Fibroblast of villous mesenchyme (primary cell): Measurements from ENCODE around the gene FAAP24. TPM values are rescaled to one million over a fixed set of nuclear protein-coding genes. Genes with fewer than 3 reads are reported as not detected.
"Not testable (repeated sequence)": the region's sequence is repeated elsewhere in the genome, so short reads cannot be mapped to it uniquely, and the experiment has no call there.

Experiments used
- DNase-seq: peaks from one replicate; pipeline ENCODE4 v3.0.0-alpha.2; 2010; ENCODE audit warnings: low read depth
- H3K4me3 ChIP-seq: 2 replicates; pipeline ENCODE4 v1.5.1; 2011; ENCODE audit warnings: low read depth, mild to moderate bottlenecking, low read length
- total RNA-seq: library from RNA; depleted of rRNA; stranded (reverse); fragments of >200 nt; gene quantifications from 2 replicates; pipeline ENCODE4 v1.2.3, GENCODE V29; 2012
- TF ChIP-seq, protein P1 (sequence below): IDR thresholded peaks from 2 replicates; pipeline ENCODE4 v1.5.1; 2012; ENCODE audit warnings: low read depth, mild to moderate bottlenecking, low read length; ENCODE audit not compliant: insufficient read depth

The FAAP24 gene
- total RNA-seq, 1 donor: 0.86 TPM

DNA sequence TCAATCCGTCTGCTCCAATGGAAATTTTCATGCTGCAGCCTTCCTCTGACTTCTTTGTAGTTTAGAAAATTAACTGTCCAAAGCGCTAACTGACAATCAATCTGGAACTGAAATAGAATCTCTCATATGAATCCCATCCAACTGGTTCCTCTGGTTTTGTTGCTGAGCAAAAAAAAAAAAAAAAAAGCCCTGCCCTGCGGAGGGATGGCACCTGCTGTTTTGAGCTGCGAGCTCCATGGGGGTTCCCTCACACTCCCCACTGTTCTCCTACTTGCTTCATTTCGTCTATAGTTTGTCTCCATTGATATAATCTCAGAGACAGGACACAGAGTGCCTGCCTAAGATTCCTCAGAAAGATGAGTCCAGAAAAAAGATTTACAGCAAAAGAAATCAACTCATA, 33.4 kb downstream of the FAAP24 start:
- H3K4me3 ChIP-seq: no peak overlapping the region
- DNase-seq: no peak
- TF ChIP-seq, protein P1, sequence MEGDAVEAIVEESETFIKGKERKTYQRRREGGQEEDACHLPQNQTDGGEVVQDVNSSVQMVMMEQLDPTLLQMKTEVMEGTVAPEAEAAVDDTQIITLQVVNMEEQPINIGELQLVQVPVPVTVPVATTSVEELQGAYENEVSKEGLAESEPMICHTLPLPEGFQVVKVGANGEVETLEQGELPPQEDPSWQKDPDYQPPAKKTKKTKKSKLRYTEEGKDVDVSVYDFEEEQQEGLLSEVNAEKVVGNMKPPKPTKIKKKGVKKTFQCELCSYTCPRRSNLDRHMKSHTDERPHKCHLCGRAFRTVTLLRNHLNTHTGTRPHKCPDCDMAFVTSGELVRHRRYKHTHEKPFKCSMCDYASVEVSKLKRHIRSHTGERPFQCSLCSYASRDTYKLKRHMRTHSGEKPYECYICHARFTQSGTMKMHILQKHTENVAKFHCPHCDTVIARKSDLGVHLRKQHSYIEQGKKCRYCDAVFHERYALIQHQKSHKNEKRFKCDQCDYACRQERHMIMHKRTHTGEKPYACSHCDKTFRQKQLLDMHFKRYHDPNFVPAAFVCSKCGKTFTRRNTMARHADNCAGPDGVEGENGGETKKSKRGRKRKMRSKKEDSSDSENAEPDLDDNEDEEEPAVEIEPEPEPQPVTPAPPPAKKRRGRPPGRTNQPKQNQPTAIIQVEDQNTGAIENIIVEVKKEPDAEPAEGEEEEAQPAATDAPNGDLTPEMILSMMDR: no peak

DNA sequence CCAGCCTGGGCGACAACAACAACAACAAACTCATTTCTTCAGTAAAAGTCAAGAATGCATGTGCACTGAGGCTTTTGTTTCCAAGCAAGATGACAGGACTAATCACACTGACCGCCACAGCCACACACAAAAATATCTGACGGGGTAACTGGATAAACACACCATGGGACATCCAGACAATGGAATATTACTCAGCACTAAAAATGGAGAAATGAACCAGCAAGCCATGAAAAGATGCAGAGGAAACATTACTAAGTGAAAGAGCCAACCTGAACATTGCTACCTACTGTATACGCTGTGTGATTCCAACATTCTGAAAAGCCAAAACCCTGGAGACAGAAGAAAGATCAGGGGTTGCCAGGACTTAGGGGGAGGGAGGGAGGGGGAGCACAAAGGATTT, 36.7 kb downstream of the FAAP24 start:
- DNase-seq: no peak
- TF ChIP-seq, protein P1: no peak
- H3K4me3 ChIP-seq: no peak overlapping the region

DNA sequence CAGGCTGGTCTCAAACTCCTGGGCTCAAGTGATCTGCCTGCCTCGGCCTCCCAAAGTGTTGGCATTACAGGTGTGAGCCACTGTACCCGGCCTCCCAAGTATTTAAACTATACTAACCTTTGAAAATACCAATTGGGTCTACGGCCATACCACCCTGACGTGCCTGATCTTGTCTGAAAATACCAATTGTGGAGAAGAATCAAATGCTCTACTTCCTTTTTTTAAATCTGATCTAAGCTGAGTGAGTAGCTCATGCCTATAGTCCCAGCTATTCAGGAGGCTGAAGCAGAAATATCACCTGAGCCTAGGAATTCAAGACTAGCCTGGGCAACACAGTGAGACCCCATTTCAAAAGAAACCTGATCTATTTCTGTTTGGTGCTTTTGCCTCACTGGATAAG, 38.8 kb downstream of the FAAP24 start:
- DNase-seq, H3K4me3 ChIP-seq: not testable (repeated sequence)

DNA sequence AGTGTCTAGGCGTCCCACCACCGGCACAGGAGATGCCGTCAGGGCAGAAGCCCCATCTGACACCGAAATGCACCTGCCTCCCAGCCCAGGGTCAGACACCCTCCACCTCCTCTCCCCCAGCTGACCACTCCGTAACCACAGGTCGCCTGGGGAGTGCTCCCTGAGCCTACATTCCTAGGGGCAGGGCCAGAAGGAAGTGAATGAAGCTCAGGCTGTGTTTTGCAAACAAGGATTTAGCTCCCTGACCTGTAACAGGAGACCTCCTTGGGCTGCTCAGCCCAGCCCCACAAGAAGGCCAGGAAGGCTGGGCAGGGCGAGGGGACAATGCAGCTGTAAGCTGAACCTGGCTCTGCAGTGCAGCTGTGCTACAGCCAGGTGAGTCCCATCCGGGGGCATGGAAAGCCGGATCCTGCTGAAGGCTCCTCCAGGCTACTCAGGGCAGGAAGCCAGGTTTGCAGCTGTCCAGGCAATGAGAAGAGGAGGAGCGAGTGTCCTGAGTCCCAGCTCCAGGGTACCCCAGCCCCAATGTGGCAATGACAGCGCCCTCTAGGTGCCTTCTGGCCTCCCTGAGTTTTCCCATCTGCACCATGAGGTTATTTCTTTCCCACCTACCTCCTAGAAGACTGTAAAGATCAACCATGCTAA, 50.6 kb downstream of the FAAP24 start:
- DNase-seq: no peak
- no peak overlapping the region for H3K4me3 ChIP-seq
- TF ChIP-seq, protein P1: no peak

DNA sequence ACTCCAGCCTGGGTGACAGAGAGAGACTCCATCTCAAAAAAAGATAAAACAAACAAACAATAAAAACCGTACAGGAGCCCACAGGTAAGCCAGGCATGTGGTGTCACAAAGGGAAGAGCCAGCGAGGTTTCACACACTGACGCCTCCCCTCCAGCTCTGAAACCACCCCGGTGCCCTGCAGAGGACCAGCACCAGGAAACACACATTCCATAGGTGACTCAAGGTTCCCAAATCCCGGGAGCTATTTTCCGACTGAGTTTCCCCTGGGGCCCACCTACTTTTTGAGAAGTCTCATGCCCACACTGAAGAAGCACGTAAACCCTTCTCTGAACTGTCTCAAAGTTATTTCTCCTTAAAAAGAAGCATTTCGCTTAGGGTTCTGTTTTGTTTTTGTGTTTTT, 52.4 kb downstream of the FAAP24 start:
- TF ChIP-seq, protein P1: no peak
- DNase-seq: no peak

DNA sequence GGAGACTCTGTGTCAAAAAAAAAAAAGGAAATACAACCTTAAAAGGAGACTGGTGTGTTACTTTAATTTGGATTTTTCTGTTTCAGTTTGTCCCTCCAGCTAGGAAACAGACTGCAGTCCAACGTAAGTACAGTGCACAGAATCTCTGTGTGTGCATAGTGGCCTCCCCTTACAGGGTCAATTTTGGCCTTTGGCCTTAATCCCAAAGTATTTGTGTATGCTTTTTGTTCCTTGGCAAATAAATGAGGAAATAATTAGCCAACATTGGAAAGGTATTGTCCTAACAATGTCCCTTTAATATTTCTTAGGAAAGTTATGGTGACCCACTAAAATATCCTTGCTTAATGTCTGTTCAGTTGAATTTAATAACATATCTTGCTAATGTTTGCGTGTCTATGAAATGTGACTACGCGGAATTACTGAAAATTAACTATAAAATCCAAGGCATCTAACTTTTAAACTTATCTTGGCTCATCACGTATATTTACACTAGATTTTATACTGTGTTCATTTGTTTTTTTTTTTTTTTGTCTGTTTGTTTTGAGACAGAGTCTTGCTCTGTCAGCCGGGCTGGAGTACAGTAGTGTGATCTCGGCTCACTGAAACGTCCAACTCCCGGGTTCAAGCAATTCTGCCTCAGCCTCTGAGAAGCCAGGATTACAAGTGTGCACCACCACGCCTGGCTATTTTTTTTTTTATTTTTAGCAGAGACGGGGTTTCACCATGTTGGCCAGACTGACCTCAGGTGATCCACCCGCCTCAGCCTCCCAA, 53.6 kb downstream of the FAAP24 start:
- not testable (repeated sequence) for DNase-seq, H3K4me3 ChIP-seq

More for the DNA sequence above, 52.4 kb downstream of the FAAP24 start:
- no peak overlapping the region for H3K4me3 ChIP-seq

DNA sequence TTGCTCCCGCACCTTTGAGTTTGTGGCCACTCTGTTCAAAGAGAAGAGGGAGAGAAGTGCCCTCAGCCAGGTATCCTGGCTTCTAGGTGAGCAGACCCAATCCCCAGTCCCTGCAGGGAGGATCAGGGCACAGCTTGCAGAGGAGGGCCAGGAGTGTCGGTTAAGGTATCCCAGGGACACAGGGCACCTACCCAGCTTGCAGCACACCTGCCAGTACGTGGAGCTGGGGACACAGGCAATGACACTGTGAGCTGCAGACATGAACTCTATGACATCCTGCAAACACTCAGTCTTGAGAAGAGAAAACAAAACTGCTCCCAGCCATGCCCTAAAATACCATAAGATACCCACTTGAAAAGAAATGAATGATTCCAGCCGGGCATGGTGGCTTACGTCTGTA, 54.6 kb downstream of the FAAP24 start:
- DNase-seq, H3K4me3 ChIP-seq: not testable (repeated sequence)

Other genes starting within 250 kb of the FAAP24 start
- under 0.01 TPM in 1 of 2 replicates, not detected in the other for gene SLC7A9, start 102.5 kb upstream of the FAAP24 start, total RNA-seq
- gene CEP89, start 284 bp upstream of the FAAP24 start, total RNA-seq: 15.8 and 18.1 TPM in 2 replicates
- gene RHPN2, start 92.6 kb downstream of the FAAP24 start, total RNA-seq: 2.6 TPM in 2 replicates
- 7.8 and 8.1 TPM in 2 replicates for gene GPATCH1, start 108.9 kb downstream of the FAAP24 start, total RNA-seq
- gene WDR88, start 159.9 kb downstream of the FAAP24 start, total RNA-seq: not detected in 2 replicates
- 11.2 and 14.8 TPM in 2 replicates for gene LRP3, start 222.1 kb downstream of the FAAP24 start, total RNA-seq